ENCODE measurements around the gene RHOBTB1.

DNA sequence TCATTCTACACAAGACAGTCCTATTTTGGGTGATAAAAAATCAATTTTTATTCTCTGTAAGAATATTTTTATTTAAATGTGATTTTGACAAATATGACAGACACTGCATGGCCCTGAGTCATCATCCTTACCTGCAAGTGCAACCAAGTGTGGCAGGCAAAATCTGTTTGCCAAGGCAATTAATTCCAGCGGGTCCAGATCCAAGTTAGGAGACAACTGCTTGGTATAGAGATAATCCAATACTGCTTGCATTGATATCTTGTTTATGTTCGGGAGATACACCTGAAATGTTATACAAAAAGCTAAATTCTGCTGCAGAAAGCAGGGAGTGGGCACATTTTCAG, 66.2 kb downstream of the RHOBTB1 start:
- TF ChIP-seq, protein P1, sequence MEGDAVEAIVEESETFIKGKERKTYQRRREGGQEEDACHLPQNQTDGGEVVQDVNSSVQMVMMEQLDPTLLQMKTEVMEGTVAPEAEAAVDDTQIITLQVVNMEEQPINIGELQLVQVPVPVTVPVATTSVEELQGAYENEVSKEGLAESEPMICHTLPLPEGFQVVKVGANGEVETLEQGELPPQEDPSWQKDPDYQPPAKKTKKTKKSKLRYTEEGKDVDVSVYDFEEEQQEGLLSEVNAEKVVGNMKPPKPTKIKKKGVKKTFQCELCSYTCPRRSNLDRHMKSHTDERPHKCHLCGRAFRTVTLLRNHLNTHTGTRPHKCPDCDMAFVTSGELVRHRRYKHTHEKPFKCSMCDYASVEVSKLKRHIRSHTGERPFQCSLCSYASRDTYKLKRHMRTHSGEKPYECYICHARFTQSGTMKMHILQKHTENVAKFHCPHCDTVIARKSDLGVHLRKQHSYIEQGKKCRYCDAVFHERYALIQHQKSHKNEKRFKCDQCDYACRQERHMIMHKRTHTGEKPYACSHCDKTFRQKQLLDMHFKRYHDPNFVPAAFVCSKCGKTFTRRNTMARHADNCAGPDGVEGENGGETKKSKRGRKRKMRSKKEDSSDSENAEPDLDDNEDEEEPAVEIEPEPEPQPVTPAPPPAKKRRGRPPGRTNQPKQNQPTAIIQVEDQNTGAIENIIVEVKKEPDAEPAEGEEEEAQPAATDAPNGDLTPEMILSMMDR (conservative IDR thresholded peaks at IDR 0.05; ENCODE audit: low read depth in 2 of 2) = no peak
- TF ChIP-seq POLR2AphosphoS5 (IDR thresholded peaks at IDR 0.05; ENCODE audit: low read depth) (no peak), ZNF462 (CRISPR knock-in tag; IDR thresholded peaks at IDR 0.05) (no peak), EZH2 (IDR thresholded peaks at IDR 0.05; ENCODE audit: low read depth, unreplicated experiment) (no peak)

Data from GM23338 (cell line).